H9 (cell line): ENCODE data around the gene ABCC11. TPM values are rescaled to one million over a fixed set of nuclear protein-coding genes. Genes with fewer than 3 reads are reported as not detected.
"Not testable (repeated sequence)": the region's sequence is repeated elsewhere in the genome, so short reads cannot be mapped to it uniquely, and the experiment has no call there.

Experiments
- DNase-seq: peaks from one replicate; pipeline ENCODE4 v3.0.0-alpha.2; 2017
- H2AFZ ChIP-seq: one replicate; pipeline ENCODE4 v1.6.1; 2013; ENCODE audit warnings: mild to moderate bottlenecking, low read length, control low read depth, moderate library complexity
- H2AK5ac ChIP-seq: 2 replicates; pipeline ENCODE4 v1.6.1; 2013; ENCODE audit warnings: low read length, control low read depth, mixed read lengths; ENCODE audit not compliant: insufficient read length
- H2BK120ac ChIP-seq: one replicate; pipeline ENCODE4 v1.6.1; 2013; ENCODE audit warnings: low read depth, mild to moderate bottlenecking, low read length, control low read depth, inconsistent platforms; ENCODE audit not compliant: poor library complexity, severe bottlenecking
- H2BK12ac ChIP-seq: 2 replicates; pipeline ENCODE4 v1.6.1; 2013; ENCODE audit warnings: low read length, control low read depth, mixed read lengths, low read depth; ENCODE audit not compliant: insufficient read length
- H2BK15ac ChIP-seq: 2 replicates; pipeline ENCODE4 v1.6.1; 2013; ENCODE audit warnings: low read depth, low read length, control low read depth
- H2BK20ac ChIP-seq: one replicate; pipeline ENCODE4 v1.6.1; 2013; ENCODE audit warnings: low read depth, mild to moderate bottlenecking, low read length, control low read depth, inconsistent platforms; ENCODE audit not compliant: poor library complexity, severe bottlenecking
- H2BK5ac ChIP-seq: 2 replicates; pipeline ENCODE4 v1.6.1; 2013; ENCODE audit warnings: low read length, control low read depth, mixed read lengths; ENCODE audit not compliant: insufficient read length
- H3K14ac ChIP-seq: 2 replicates; pipeline ENCODE4 v1.6.1; 2013; ENCODE audit warnings: low read length, control low read depth; ENCODE audit not compliant: insufficient read depth
- H3K18ac ChIP-seq: 2 replicates; pipeline ENCODE4 v1.6.1; 2013; ENCODE audit warnings: low read depth, mild to moderate bottlenecking, mixed read lengths, low read length, control low read depth; ENCODE audit not compliant: insufficient read length
- H3K23ac ChIP-seq: 2 replicates; pipeline ENCODE4 v1.6.1; 2013; ENCODE audit warnings: low read length, control low read depth, mixed read lengths, low read depth; ENCODE audit not compliant: insufficient read length
- H3K23me2 ChIP-seq: 2 replicates; pipeline ENCODE4 v1.6.1; 2013; ENCODE audit warnings: low read depth, mild to moderate bottlenecking, mixed read lengths, low read length, control low read depth; ENCODE audit not compliant: insufficient read length, poor library complexity, severe bottlenecking
- H3K27ac ChIP-seq: 2 replicates; pipeline ENCODE4 v1.5.1; 2013; ENCODE audit warnings: low read length, control low read depth, mixed read lengths, low read depth; ENCODE audit not compliant: insufficient read length
- H3K27me3 ChIP-seq: 2 replicates; pipeline ENCODE4 v1.6.1; 2013; ENCODE audit warnings: low read length, control low read depth, inconsistent platforms; ENCODE audit not compliant: insufficient read depth
- H3K4ac ChIP-seq: 2 replicates; pipeline ENCODE4 v1.6.1; 2013; ENCODE audit warnings: low read depth, mild to moderate bottlenecking, control low read depth, inconsistent platforms, low read length, moderate library complexity
- H3K4me1 ChIP-seq: 2 replicates; pipeline ENCODE4 v1.6.1; 2013; ENCODE audit warnings: low read length, control low read depth, inconsistent platforms; ENCODE audit not compliant: insufficient read depth
- H3K4me2 ChIP-seq: 2 replicates; pipeline ENCODE4 v1.6.1; 2013; ENCODE audit warnings: low read length, control low read depth, mixed read lengths; ENCODE audit not compliant: insufficient read length, insufficient read depth
- H3K56ac ChIP-seq: 2 replicates; pipeline ENCODE4 v1.6.1; 2013; ENCODE audit warnings: low read depth, mild to moderate bottlenecking, mixed read lengths, low read length, control low read depth; ENCODE audit not compliant: insufficient read length
- H3K79me1 ChIP-seq: 2 replicates; pipeline ENCODE4 v1.6.1; 2013; ENCODE audit warnings: low read depth, mild to moderate bottlenecking, moderate library complexity, low read length, control low read depth, inconsistent platforms; ENCODE audit not compliant: insufficient read depth, poor library complexity, severe bottlenecking
- H3K79me2 ChIP-seq: 2 replicates; pipeline ENCODE4 v1.6.1; 2013; ENCODE audit warnings: low read length, control low read depth, inconsistent platforms; ENCODE audit not compliant: insufficient read depth
- H3K9ac ChIP-seq: 2 replicates; pipeline ENCODE4 v1.6.1; 2013; ENCODE audit warnings: low read length, control low read depth, mixed read lengths; ENCODE audit not compliant: insufficient read length; ENCODE audit errors: extremely low read depth
- H3K9me3 ChIP-seq: one replicate; pipeline ENCODE4 v1.6.1; 2013; ENCODE audit warnings: low read depth, low read length, inconsistent platforms; ENCODE audit not compliant: control insufficient read depth
- H3T11ph ChIP-seq: one replicate; pipeline ENCODE4 v1.6.1; 2013; ENCODE audit warnings: mild to moderate bottlenecking, low read length, control low read depth, inconsistent platforms
- H4K20me1 ChIP-seq: one replicate; pipeline ENCODE4 v1.6.1; 2013; ENCODE audit not compliant: control insufficient read depth, insufficient read length, insufficient read depth
- H4K5ac ChIP-seq: 2 replicates; pipeline ENCODE4 v1.6.1; 2013; ENCODE audit warnings: low read depth, mild to moderate bottlenecking, mixed read lengths, low read length, control low read depth; ENCODE audit not compliant: insufficient read length
- H4K8ac ChIP-seq: replicated peaks from 2 replicates; pipeline ENCODE4 v1.6.1; 2013; ENCODE audit warnings: low read length, control low read depth, mixed read lengths, low read depth; ENCODE audit not compliant: insufficient read length
- H4K91ac ChIP-seq: 2 replicates; pipeline ENCODE4 v1.6.1; 2013; ENCODE audit warnings: low read depth, mild to moderate bottlenecking, moderate library complexity, mixed read lengths, low read length, control low read depth; ENCODE audit not compliant: insufficient read length
- H3K27ac Mint-ChIP-seq, 3 experiments: 2 replicates in 2 of 3; 3 replicates in 1 of 3; pipeline ENCODE4 v1.8.0; 2020 to 2021; ENCODE audit warnings: mixed read lengths in 3 of 3, mild to moderate bottlenecking in 1 of 3, moderate library complexity in 1 of 3
- H3K27me3 Mint-ChIP-seq: 2 replicates; pipeline ENCODE4 v1.8.0; 2021; ENCODE audit warnings: low read depth, mild to moderate bottlenecking, moderate library complexity, mixed read lengths
- H3K36me3 Mint-ChIP-seq, 3 experiments: 2 replicates in 2 of 3; 3 replicates in 1 of 3; pipeline ENCODE4 v1.8.0; 2020 to 2021; ENCODE audit warnings: low read depth in 3 of 3, mixed read lengths in 3 of 3; ENCODE audit not compliant: insufficient read depth in 1 of 3
- H3K4me1 Mint-ChIP-seq, 2 experiments: 2 replicates each; pipeline ENCODE4 v1.8.0; 2020; ENCODE audit warnings: mixed read lengths in 2 of 2
- H3K4me3 Mint-ChIP-seq, 2 experiments: 2 replicates in 1 of 2; 3 replicates in 1 of 2; pipeline ENCODE4 v1.8.0; 2020 to 2021; ENCODE audit warnings: mild to moderate bottlenecking in 2 of 2, mixed read lengths in 2 of 2, moderate library complexity in 1 of 2
- H3K9me3 Mint-ChIP-seq, 2 experiments: 2 replicates in 1 of 2; 3 replicates in 1 of 2; pipeline ENCODE4 v1.8.0; 2020; ENCODE audit warnings: mild to moderate bottlenecking in 2 of 2, mixed read lengths in 2 of 2, moderate library complexity in 1 of 2
- WGBS: extraction: QIAGEN DNeasy Blood & Tissue Kit; methylation state at CpG from one replicate; pipeline ENCODE4 v1.1.7; 2013; ENCODE audit warnings: missing lambda C conversion rate, low lambda C conversion rate, mixed read lengths; ENCODE audit not compliant: insufficient read length; ENCODE audit errors: extremely low coverage; 5-methylcytosine and 5-hydroxymethylcytosine counted together
- total RNA-seq: library from RNA; stranded (reverse); gene quantifications from 2 replicates; pipeline ENCODE4 v1.2.1, GENCODE V29; 2021
- TF ChIP-seq, protein P1 (sequence below): fragments of 200-600 bp; sonication (generic); conservative IDR thresholded peaks from 3 replicates; pipeline ENCODE4 v1.8.0; 2021; ENCODE audit warnings: antibody characterized with exemption, mild to moderate bottlenecking

The ABCC11 gene
- total RNA-seq, 1 experiment from 2014 or later: 0.33 TPM

DNA sequence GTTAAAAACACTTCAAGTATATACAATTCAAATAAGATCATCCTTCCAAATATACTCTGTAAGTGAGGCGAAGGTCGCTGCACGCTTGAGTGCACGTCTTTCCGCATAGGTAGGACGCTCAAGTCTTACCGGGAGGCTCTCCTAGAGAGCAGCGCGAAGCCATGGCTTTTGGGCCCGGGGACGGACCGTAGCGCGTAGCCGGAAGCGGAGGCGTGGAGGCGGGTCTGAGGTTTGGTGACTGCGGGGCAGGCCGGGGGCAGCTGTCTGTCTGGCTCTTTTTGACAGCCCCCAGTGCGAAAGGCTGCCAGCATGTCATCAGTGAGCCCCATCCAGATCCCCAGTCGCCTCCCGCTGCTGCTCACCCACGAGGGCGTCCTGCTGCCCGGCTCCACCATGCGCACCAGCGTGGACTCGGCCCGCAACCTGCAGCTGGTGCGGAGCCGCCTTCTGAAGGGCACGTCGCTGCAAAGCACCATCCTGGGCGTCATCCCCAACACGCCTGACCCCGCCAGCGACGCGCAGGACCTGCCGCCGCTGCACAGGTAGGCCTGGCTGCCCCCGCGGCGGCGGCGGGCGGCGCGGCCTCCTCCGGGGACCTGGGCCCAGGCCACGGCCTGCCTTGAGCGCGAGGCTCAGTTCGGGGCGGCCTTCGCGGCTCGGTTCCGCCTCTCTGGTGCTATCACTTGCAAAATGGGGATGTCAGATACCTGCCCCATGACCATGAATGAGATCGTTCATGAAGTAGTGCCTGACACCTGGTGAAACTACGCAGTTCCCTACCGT, 3.1 kb downstream of the ABCC11 start, which contains the start of gene LONP2:
Gene LONP2 (plus strand): TSS at position 221 of the 783 bp plus-strand sequence. CDS start 89 bp downstream, at position 310.
- WGBS: no CpG with 5 or more reads among the region's 63 CpGs
- Histone ChIP-seq H3K27ac (no peak within 1 kb of the TSS), H4K91ac (no peak within 1 kb of the TSS), H4K8ac (no peak within 1 kb of the TSS), H2BK120ac (no peak within 1 kb of the TSS), H3K27me3 (no peaks in the 10 kb centered on the region), H3K79me1 (no peaks in the 10 kb centered on the region), H3K23me2 (peaks cover 7% of the 10 kb centered on the region), H2BK15ac (no peak within 1 kb of the TSS), H3K9ac (peak within 1 kb of the TSS; percentile 82), H3T11ph (no peak within 1 kb of the TSS), H4K20me1 (no peaks in the 10 kb centered on the region), H3K79me2 (no peaks in the 10 kb centered on the region; the same call in 1 of the 2 replicates), H2BK20ac (no peak within 1 kb of the TSS), H2AK5ac (no peak within 1 kb of the TSS), H4K5ac (no peak within 1 kb of the TSS), H2AFZ (no peak within 1 kb of the TSS), H3K14ac (no peak within 1 kb of the TSS; the same call in 1 of the 2 replicates), H3K9me3 (no peaks in the 10 kb centered on the region), H3K4me2 (peak within 1 kb of the TSS; percentile 94), H2BK12ac (no peak within 1 kb of the TSS), H2BK5ac (no peak within 1 kb of the TSS), H3K4ac (no peak within 1 kb of the TSS), H3K23ac (no peak within 1 kb of the TSS), H3K56ac (no peak within 1 kb of the TSS), H3K4me1 (peaks cover 2% of the 10 kb centered on the region; the same call in 1 of the 2 replicates), H3K18ac (no peak within 1 kb of the TSS)
- H3K36me3 Mint-ChIP-seq: no peaks in the 10 kb centered on the region
- H3K4me1 Mint-ChIP-seq: peaks cover 8 to 14% of the 10 kb centered on the region in 2 experiments
- TF ChIP-seq, protein P1, sequence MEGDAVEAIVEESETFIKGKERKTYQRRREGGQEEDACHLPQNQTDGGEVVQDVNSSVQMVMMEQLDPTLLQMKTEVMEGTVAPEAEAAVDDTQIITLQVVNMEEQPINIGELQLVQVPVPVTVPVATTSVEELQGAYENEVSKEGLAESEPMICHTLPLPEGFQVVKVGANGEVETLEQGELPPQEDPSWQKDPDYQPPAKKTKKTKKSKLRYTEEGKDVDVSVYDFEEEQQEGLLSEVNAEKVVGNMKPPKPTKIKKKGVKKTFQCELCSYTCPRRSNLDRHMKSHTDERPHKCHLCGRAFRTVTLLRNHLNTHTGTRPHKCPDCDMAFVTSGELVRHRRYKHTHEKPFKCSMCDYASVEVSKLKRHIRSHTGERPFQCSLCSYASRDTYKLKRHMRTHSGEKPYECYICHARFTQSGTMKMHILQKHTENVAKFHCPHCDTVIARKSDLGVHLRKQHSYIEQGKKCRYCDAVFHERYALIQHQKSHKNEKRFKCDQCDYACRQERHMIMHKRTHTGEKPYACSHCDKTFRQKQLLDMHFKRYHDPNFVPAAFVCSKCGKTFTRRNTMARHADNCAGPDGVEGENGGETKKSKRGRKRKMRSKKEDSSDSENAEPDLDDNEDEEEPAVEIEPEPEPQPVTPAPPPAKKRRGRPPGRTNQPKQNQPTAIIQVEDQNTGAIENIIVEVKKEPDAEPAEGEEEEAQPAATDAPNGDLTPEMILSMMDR: no peak
- peaks cover 7 to 11% of the 10 kb centered on the region in 2 experiments for H3K9me3 Mint-ChIP-seq
- H3K4me3 Mint-ChIP-seq: peak within 1 kb of the TSS; percentile 87 to 91
- no peaks in the 10 kb centered on the region; the same call in 1 of the 2 replicates for H3K27me3 Mint-ChIP-seq
- H3K27ac Mint-ChIP-seq: peak within 1 kb of the TSS; percentile 1 to 84 (median 28); a peak in 5 of 7 replicates
- DNase-seq: peak; percentile 90

DNA sequence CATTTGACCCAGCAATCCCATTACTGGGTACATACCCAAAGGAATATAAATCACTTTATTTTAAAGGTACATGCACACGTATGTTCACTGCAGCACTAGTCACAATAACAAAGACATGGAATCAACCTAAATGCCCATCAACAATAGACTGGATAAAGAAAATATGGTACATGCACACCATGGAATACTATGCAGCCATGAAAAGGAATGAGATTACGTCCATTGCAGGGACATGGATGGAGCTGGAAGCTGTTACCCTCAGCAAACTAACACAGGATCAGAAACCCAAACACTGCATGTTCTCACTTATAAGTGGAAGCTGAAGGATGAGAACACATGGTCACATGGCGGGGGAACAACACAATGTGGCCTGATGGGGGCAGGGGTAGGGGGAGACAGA, 7.2 kb downstream of the ABCC11 start:
- H3K4me3 Mint-ChIP-seq, H3K4me1 Mint-ChIP-seq, H2BK20ac ChIP-seq, H2BK5ac ChIP-seq, H2BK15ac ChIP-seq, H3K27me3 ChIP-seq, H3K27me3 Mint-ChIP-seq, H3K27ac ChIP-seq, H3K4me1 ChIP-seq, H3T11ph ChIP-seq, H3K18ac ChIP-seq, H2AFZ ChIP-seq, DNase-seq, H3K4me2 ChIP-seq, H3K9ac ChIP-seq, H4K5ac ChIP-seq, H3K23me2 ChIP-seq, H4K91ac ChIP-seq, H3K27ac Mint-ChIP-seq, H2AK5ac ChIP-seq, H3K4ac ChIP-seq, H3K14ac ChIP-seq, H4K8ac ChIP-seq, H3K79me2 ChIP-seq, H3K79me1 ChIP-seq, H2BK12ac ChIP-seq, H3K36me3 Mint-ChIP-seq, H3K9me3 ChIP-seq, H2BK120ac ChIP-seq, H3K23ac ChIP-seq, H4K20me1 ChIP-seq, H3K56ac ChIP-seq: not testable (repeated sequence)
- H3K9me3 Mint-ChIP-seq: peaks cover 7 to 11% of the 10 kb centered on the region in 2 experiments
- WGBS: no CpG with 5 or more reads among the region's 3 CpGs
